ENCODE data around the gene RIN3.

RIN3 gene

GRCh38 chr14:92589213-92589852 is 75.8 kb downstream of the RIN3 start:
- ChIA-PET CTCF (interaction anchor here (1.1 kb wide), 1 partner anchor 12 kb away, joined by 4 read pairs; no protein-coding TSS in a partner anchor), POLR2A (no interaction called here)
- no peak for DNase-seq (ENCODE audit: extremely low spot score)
- TF ChIP-seq L3MBTL2 (conservative IDR thresholded peaks at IDR 0.05) (no peak), HDGF (IDR thresholded peaks at IDR 0.05; ENCODE audit: borderline replicate concordance) (no peak), PKNOX1 (IDR thresholded peaks at IDR 0.05) (no peak), ELF4 (IDR thresholded peaks at IDR 0.05) (no peak), FOXA1 (IDR thresholded peaks at IDR 0.05) (no peak), CTBP1 (IDR thresholded peaks at IDR 0.05; ENCODE audit: borderline replicate concordance) (no peak), TARDBP (IDR thresholded peaks at IDR 0.05) (no peak), FOXM1 (IDR thresholded peaks at IDR 0.05; ENCODE audit: borderline replicate concordance) (no peak), BHLHE40 (IDR thresholded peaks at IDR 0.05; ENCODE audit: borderline replicate concordance) (no peak), LEF1 (IDR thresholded peaks at IDR 0.05; ENCODE audit: borderline replicate concordance) (no peak), ARNT (IDR thresholded peaks at IDR 0.05) (no peak), NFRKB (IDR thresholded peaks at IDR 0.05) (no peak), ZNF384 (IDR thresholded peaks at IDR 0.05) (no peak), FOXK2 (IDR thresholded peaks at IDR 0.05) (no peak), SP1 (IDR thresholded peaks at IDR 0.05) (no peak), SUZ12 (IDR thresholded peaks at IDR 0.05) (no peak)

GRCh38 chr14:92590176-92590575 is 76.6 kb downstream of the RIN3 start:
- TF ChIP-seq BHLHE40 (IDR thresholded peaks at IDR 0.05; ENCODE audit: borderline replicate concordance): no peak
- TF ChIP-seq ARNT (IDR thresholded peaks at IDR 0.05): no peak
- no peak for TF ChIP-seq FOXK2 (IDR thresholded peaks at IDR 0.05)
- no peak for TF ChIP-seq ELF4 (IDR thresholded peaks at IDR 0.05)
- TF ChIP-seq L3MBTL2 (conservative IDR thresholded peaks at IDR 0.05): no peak
- TF ChIP-seq SUZ12 (IDR thresholded peaks at IDR 0.05): no peak
- no peak for TF ChIP-seq SP1 (IDR thresholded peaks at IDR 0.05)
- TF ChIP-seq CTBP1 (IDR thresholded peaks at IDR 0.05; ENCODE audit: borderline replicate concordance): no peak
- TF ChIP-seq PKNOX1 (IDR thresholded peaks at IDR 0.05): no peak
- TF ChIP-seq NFRKB (IDR thresholded peaks at IDR 0.05): no peak
- CTCF ChIA-PET: no interaction called here
- no peak for DNase-seq (ENCODE audit: extremely low spot score)
- POLR2A ChIA-PET: no interaction called here

- DNase-seq (ENCODE audit: extremely low spot score): no peak
- ChIA-PET CTCF (no interaction called here), POLR2A (no interaction called here)
- TF ChIP-seq SP1 (IDR thresholded peaks at IDR 0.05) (no peak), L3MBTL2 (conservative IDR thresholded peaks at IDR 0.05) (no peak), HDGF (IDR thresholded peaks at IDR 0.05; ENCODE audit: borderline replicate concordance) (no peak), FOXM1 (IDR thresholded peaks at IDR 0.05; ENCODE audit: borderline replicate concordance) (no peak), PKNOX1 (IDR thresholded peaks at IDR 0.05) (no peak), ARNT (IDR thresholded peaks at IDR 0.05) (no peak), ZNF384 (IDR thresholded peaks at IDR 0.05) (no peak), FOXK2 (IDR thresholded peaks at IDR 0.05) (no peak), FOXA1 (IDR thresholded peaks at IDR 0.05) (no peak), SUZ12 (IDR thresholded peaks at IDR 0.05) (no peak), NFRKB (IDR thresholded peaks at IDR 0.05) (no peak), CTBP1 (IDR thresholded peaks at IDR 0.05; ENCODE audit: borderline replicate concordance) (no peak), ELF4 (IDR thresholded peaks at IDR 0.05) (no peak), LEF1 (IDR thresholded peaks at IDR 0.05; ENCODE audit: borderline replicate concordance) (no peak), TARDBP (IDR thresholded peaks at IDR 0.05) (no peak), BHLHE40 (IDR thresholded peaks at IDR 0.05; ENCODE audit: borderline replicate concordance) (no peak)
These were observed 77.4 kb downstream of the RIN3 start for GRCh38 chr14:92590941-92591340.

GRCh38 chr14:92591346-92591745 is 77.8 kb downstream of the RIN3 start:
- no peak for TF ChIP-seq PKNOX1 (IDR thresholded peaks at IDR 0.05)
- TF ChIP-seq NFRKB (IDR thresholded peaks at IDR 0.05): no peak
- no peak for TF ChIP-seq ELF4 (IDR thresholded peaks at IDR 0.05)
- TF ChIP-seq CTBP1 (IDR thresholded peaks at IDR 0.05; ENCODE audit: borderline replicate concordance): no peak
- TF ChIP-seq SP1 (IDR thresholded peaks at IDR 0.05): no peak
- no peak for TF ChIP-seq FOXK2 (IDR thresholded peaks at IDR 0.05)
- no peak for TF ChIP-seq LEF1 (IDR thresholded peaks at IDR 0.05; ENCODE audit: borderline replicate concordance)
- TF ChIP-seq TARDBP (IDR thresholded peaks at IDR 0.05): no peak
- no peak for TF ChIP-seq L3MBTL2 (conservative IDR thresholded peaks at IDR 0.05)
- no peak for TF ChIP-seq ARNT (IDR thresholded peaks at IDR 0.05)
- no peak for TF ChIP-seq ZNF384 (IDR thresholded peaks at IDR 0.05)
- TF ChIP-seq HDGF (IDR thresholded peaks at IDR 0.05; ENCODE audit: borderline replicate concordance): no peak
- TF ChIP-seq FOXM1 (IDR thresholded peaks at IDR 0.05; ENCODE audit: borderline replicate concordance): no peak
- TF ChIP-seq SUZ12 (IDR thresholded peaks at IDR 0.05): no peak
- no peak for TF ChIP-seq FOXA1 (IDR thresholded peaks at IDR 0.05)
- TF ChIP-seq BHLHE40 (IDR thresholded peaks at IDR 0.05; ENCODE audit: borderline replicate concordance): no peak
- ChIA-PET POLR2A (no interaction called here), CTCF (no interaction called here)
- DNase-seq (ENCODE audit: extremely low spot score): no peak

- CTCF ChIA-PET: no interaction called here
These were observed 81.7 kb downstream of the RIN3 start for GRCh38 chr14:92595267-92595666.

More at GRCh38 chr14:92595267-92595666, 81.7 kb downstream of the RIN3 start:
- POLR2A ChIA-PET: no interaction called here
- TF ChIP-seq NFRKB (IDR thresholded peaks at IDR 0.05) (no peak), HDGF (IDR thresholded peaks at IDR 0.05; ENCODE audit: borderline replicate concordance) (no peak), ZNF384 (IDR thresholded peaks at IDR 0.05) (no peak), BHLHE40 (IDR thresholded peaks at IDR 0.05; ENCODE audit: borderline replicate concordance) (no peak)
- no peak for DNase-seq (ENCODE audit: extremely low spot score)
